MM.1S (cell line): ENCODE data around the gene HPCA.

Experiments
- EZH2 ChIP-seq: fragments of 300-600 bp; sonication (generic); optimal IDR thresholded peaks from 2 replicates; pipeline ENCODE3; 2017; ENCODE audit warnings: low read depth, mild to moderate bottlenecking, antibody characterized with exemption, low read length, mixed read lengths
- TF ChIP-seq, protein P1 (sequence below): fragments of 300-600 bp; sonication (generic); IDR thresholded peaks from 2 replicates; pipeline ENCODE4 v1.5.1; 2016; ENCODE audit warnings: antibody characterized with exemption, low read length, mixed read lengths

DNA sequence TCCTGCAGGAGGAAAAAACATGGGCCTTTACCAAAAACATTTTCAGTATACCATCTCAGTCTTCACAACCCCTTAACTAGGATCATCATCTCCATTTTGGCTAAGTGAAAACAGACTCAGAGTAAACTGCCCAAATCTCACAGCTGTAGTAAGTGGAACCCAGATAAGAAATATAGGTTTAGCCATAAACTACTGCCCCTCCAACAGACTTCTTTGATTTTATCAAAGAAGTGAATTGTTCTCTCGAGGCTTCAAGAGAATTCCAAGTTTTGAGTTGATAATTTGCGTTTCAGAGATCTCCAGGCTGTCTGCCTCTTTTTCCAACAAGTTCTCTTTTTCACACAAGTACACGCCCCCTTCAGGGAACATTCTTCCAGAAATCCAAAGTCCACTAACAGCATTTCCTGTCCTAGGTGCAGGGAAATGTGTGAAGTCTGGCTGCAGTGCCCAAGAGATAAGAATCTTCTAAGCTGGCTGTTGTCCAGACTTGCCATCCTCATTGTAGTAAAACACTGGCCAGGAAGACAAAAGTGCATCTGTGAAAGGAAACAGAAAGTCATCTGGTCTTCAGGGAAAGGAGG, 47.5 kb downstream of the HPCA start:
- TF ChIP-seq, protein P1, sequence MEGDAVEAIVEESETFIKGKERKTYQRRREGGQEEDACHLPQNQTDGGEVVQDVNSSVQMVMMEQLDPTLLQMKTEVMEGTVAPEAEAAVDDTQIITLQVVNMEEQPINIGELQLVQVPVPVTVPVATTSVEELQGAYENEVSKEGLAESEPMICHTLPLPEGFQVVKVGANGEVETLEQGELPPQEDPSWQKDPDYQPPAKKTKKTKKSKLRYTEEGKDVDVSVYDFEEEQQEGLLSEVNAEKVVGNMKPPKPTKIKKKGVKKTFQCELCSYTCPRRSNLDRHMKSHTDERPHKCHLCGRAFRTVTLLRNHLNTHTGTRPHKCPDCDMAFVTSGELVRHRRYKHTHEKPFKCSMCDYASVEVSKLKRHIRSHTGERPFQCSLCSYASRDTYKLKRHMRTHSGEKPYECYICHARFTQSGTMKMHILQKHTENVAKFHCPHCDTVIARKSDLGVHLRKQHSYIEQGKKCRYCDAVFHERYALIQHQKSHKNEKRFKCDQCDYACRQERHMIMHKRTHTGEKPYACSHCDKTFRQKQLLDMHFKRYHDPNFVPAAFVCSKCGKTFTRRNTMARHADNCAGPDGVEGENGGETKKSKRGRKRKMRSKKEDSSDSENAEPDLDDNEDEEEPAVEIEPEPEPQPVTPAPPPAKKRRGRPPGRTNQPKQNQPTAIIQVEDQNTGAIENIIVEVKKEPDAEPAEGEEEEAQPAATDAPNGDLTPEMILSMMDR, result no peak
- TF ChIP-seq EZH2, result no peak
